DOHH2 (cell line): Measurements from ENCODE around the gene GUCY1A1.

Experiments
- H3F3A ChIP-seq: fragments of 200-600 bp; sonication (generic), shearing (Covaris generic); 2 replicates; pipeline ENCODE4 v1.6.0; 2016; ENCODE audit warnings: antibody characterized with exemption, mild to moderate bottlenecking; ENCODE audit not compliant: control insufficient read depth, insufficient read depth
- H3K27ac ChIP-seq: fragments of 200-600 bp; sonication (generic); 2 replicates; pipeline ENCODE4 v1.5.1; 2014; ENCODE audit warnings: low read depth, mild to moderate bottlenecking, low read length, moderate library complexity
- H3K27me3 ChIP-seq: fragments of 200-600 bp; sonication (generic); 2 replicates; pipeline ENCODE4 v1.6.1; 2014; ENCODE audit warnings: mild to moderate bottlenecking, low read length, mixed read lengths; ENCODE audit not compliant: control insufficient read depth
- H3K36me3 ChIP-seq: fragments of 200-600 bp; sonication (generic); 2 replicates; pipeline ENCODE4 v1.6.1; 2014; ENCODE audit warnings: mild to moderate bottlenecking, low read length, moderate library complexity, mixed read lengths; ENCODE audit not compliant: control insufficient read depth
- H3K4me1 ChIP-seq: fragments of 200-600 bp; sonication (generic); 2 replicates; pipeline ENCODE4 v1.6.1; 2014; ENCODE audit warnings: mild to moderate bottlenecking, low read length, mixed read lengths; ENCODE audit not compliant: control insufficient read depth
- H3K4me2 ChIP-seq: fragments of 200-600 bp; sonication (generic); 2 replicates; pipeline ENCODE4 v1.6.0; 2014; ENCODE audit warnings: mild to moderate bottlenecking, low read length, moderate library complexity
- H3K4me3 ChIP-seq: fragments of 200-600 bp; sonication (generic); 2 replicates; pipeline ENCODE4 v1.5.1; 2014; ENCODE audit warnings: mild to moderate bottlenecking, low read length, mixed read lengths
- H3K79me2 ChIP-seq: fragments of 200-600 bp; sonication (generic); 2 replicates; pipeline ENCODE4 v1.6.1; 2014; ENCODE audit warnings: mild to moderate bottlenecking, low read length, mixed read lengths; ENCODE audit not compliant: control insufficient read depth
- H3K9me2 ChIP-seq: fragments of 200-600 bp; sonication (generic); replicated peaks from 2 replicates; pipeline ENCODE4 v1.6.1; 2014; ENCODE audit warnings: mild to moderate bottlenecking, low read length, mixed read lengths; ENCODE audit not compliant: control insufficient read depth
- H3K9me3 ChIP-seq: fragments of 200-600 bp; sonication (generic); 2 replicates; pipeline ENCODE4 v1.6.1; 2014; ENCODE audit warnings: antibody characterized with exemption, low read length, mixed read lengths; ENCODE audit not compliant: control insufficient read depth, insufficient read depth
- H4K20me1 ChIP-seq: fragments of 200-600 bp; sonication (generic); 2 replicates; pipeline ENCODE4 v1.6.0; 2014; ENCODE audit warnings: low read depth, mild to moderate bottlenecking, antibody characterized with exemption, low read length, moderate library complexity; ENCODE audit not compliant: control insufficient read depth, insufficient read depth
- EZH2phosphoT487 ChIP-seq: fragments of 200-600 bp; sonication (generic); IDR thresholded peaks from 2 replicates; pipeline ENCODE4 v1.6.1; 2017; ENCODE audit warnings: borderline replicate concordance, mild to moderate bottlenecking, antibody characterized with exemption, low read length, moderate library complexity, mixed read lengths
- TF ChIP-seq, protein P1 (sequence below): fragments of 200-600 bp; sonication (generic); IDR thresholded peaks from one replicate; pipeline ENCODE4 v1.5.1; 2014; ENCODE audit warnings: antibody characterized with exemption, mild to moderate bottlenecking, low read depth, low read length; ENCODE audit not compliant: poor library complexity, severe bottlenecking

GUCY1A1 gene

DNA sequence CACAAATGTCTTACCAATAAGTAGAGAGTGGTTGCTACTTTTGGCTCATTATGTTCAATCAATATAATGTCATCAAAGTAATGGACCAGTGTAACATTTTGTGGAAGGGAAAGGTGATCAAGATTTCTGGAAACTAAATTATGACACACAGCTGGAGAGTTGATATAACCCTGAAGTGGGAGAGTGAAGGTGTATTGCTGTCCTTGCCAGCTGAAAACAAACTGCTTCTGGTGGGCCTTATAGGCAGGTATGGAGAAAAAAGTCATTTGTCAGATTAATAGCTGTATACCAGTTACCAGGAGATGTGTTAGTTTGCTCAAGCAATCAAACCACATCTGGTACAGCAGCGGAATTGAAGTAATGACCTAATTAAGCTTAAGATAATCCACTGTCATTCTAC is 74.9 kb downstream of the GUCY1A1 start:
- TF ChIP-seq, protein P1, sequence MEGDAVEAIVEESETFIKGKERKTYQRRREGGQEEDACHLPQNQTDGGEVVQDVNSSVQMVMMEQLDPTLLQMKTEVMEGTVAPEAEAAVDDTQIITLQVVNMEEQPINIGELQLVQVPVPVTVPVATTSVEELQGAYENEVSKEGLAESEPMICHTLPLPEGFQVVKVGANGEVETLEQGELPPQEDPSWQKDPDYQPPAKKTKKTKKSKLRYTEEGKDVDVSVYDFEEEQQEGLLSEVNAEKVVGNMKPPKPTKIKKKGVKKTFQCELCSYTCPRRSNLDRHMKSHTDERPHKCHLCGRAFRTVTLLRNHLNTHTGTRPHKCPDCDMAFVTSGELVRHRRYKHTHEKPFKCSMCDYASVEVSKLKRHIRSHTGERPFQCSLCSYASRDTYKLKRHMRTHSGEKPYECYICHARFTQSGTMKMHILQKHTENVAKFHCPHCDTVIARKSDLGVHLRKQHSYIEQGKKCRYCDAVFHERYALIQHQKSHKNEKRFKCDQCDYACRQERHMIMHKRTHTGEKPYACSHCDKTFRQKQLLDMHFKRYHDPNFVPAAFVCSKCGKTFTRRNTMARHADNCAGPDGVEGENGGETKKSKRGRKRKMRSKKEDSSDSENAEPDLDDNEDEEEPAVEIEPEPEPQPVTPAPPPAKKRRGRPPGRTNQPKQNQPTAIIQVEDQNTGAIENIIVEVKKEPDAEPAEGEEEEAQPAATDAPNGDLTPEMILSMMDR, result no peak
- no peak for TF ChIP-seq EZH2phosphoT487
- Histone ChIP-seq H3K79me2 (no peaks in the 10 kb centered on the region), H3K27me3 (no peaks in the 10 kb centered on the region), H3K4me2 (no peak overlapping the region), H3K9me2 (no peaks in the 10 kb centered on the region), H3K4me3 (no peak overlapping the region), H3F3A (no peaks in the 10 kb centered on the region), H3K9me3 (no peaks in the 10 kb centered on the region), H3K36me3 (no peaks in the 10 kb centered on the region), H3K4me1 (no peaks in the 10 kb centered on the region), H4K20me1 (no peaks in the 10 kb centered on the region), H3K27ac (no peak overlapping the region)

DNA sequence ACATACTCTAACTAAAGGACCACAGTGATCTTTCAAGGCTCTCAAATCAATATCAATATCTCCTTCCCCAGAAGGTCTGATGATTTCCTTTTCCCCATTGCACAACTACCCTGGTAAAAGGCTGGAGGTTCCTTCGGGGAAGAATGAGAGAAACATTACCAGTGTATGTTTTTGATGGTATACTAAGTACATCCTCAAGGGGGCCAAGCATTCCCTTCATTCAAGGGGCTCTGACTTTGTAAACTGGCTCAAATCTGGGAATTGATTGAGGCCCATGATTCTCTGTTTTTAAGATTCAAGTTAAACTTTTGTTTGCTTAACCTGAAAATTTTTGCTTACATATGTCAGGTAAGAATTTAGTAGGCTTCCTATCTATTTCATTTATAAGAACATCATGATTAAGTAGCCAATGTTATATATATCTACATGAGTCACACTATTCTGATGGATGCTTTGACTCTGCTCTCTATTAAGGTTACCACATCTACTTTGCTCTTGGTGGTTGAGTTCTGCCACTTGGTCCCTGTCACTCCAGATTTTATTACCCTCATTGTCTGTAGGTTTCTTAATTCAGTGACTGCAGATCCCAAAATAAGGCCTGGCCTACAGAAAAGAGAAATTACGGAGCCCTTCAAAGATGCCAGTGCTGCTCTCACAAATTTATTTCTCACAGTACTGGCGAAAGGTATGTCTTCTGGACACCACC is 75.8 kb downstream of the GUCY1A1 start:
- H3K79me2 ChIP-seq, result no peaks in the 10 kb centered on the region
- H3K4me3 ChIP-seq, result no peak overlapping the region
- H3K9me2 ChIP-seq, result no peaks in the 10 kb centered on the region
- H3K27me3 ChIP-seq, result no peaks in the 10 kb centered on the region
- H4K20me1 ChIP-seq, result no peaks in the 10 kb centered on the region
- no peaks in the 10 kb centered on the region for H3F3A ChIP-seq
- no peak overlapping the region for H3K27ac ChIP-seq
- no peaks in the 10 kb centered on the region for H3K36me3 ChIP-seq
- H3K4me1 ChIP-seq, result no peaks in the 10 kb centered on the region
- TF ChIP-seq EZH2phosphoT487, result no peak
- TF ChIP-seq, protein P1, result no peak
- no peaks in the 10 kb centered on the region for H3K9me3 ChIP-seq
- H3K4me2 ChIP-seq, result no peak overlapping the region

DNA sequence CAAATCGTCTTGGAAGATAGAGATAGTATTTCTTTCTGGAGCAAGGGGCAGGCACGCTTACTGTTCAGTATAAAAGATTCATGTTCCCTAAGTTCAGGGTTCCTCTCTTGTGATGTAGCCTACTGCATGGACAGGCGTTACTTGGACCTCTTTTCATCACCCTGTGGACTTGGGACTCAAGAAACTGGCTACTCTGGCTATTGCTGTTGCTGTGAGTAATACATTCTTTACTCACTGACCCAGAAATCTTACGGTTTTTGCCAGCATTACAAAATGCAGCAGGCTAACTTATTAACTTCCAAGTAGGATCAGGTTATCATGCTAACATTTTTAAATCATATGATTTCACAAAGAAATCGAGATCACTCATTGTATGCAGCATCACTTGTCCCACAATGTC is 79.3 kb downstream of the GUCY1A1 start:
- Histone ChIP-seq H3K27ac (no peak overlapping the region), H3K4me2 (no peak overlapping the region), H3K4me3 (no peak overlapping the region), H3K27me3 (no peaks in the 10 kb centered on the region), H4K20me1 (no peaks in the 10 kb centered on the region), H3K36me3 (no peaks in the 10 kb centered on the region), H3F3A (no peaks in the 10 kb centered on the region), H3K79me2 (no peaks in the 10 kb centered on the region), H3K9me3 (no peaks in the 10 kb centered on the region), H3K4me1 (no peaks in the 10 kb centered on the region), H3K9me2 (no peaks in the 10 kb centered on the region)
- TF ChIP-seq, protein P1, result no peak
- no peak for TF ChIP-seq EZH2phosphoT487
